Subcutaneous abdominal adipose tissue (tissue), 5 donors: ENCODE data around the gene HDAC7.
A peak's percentile ranks its signal among the peaks of the same experiment; 100 is the strongest.

Experiments used
- H3K27ac ChIP-seq: one replicate; pipeline ENCODE4 v1.7.0; 2013; ENCODE audit warnings: low read depth, mild to moderate bottlenecking, inconsistent platforms, low read length, moderate library complexity
- H3K27me3 ChIP-seq, 5 donors: one replicate each; pipeline ENCODE4 v1.7.0; 2013; ENCODE audit warnings: low read length in 5 of 5, inconsistent platforms in 1 of 5; ENCODE audit not compliant: control insufficient read depth in 5 of 5, insufficient read depth in 4 of 5
- H3K36me3 ChIP-seq, 5 donors: one replicate each; pipeline ENCODE4 v1.7.0; 2013; ENCODE audit warnings: low read length in 5 of 5; ENCODE audit not compliant: control insufficient read depth in 5 of 5, insufficient read depth in 5 of 5
- H3K4me1 ChIP-seq, 5 donors: one replicate each; pipeline ENCODE4 v1.7.0; 2013; ENCODE audit warnings: low read length in 5 of 5, mild to moderate bottlenecking in 3 of 5, moderate library complexity in 1 of 5; ENCODE audit not compliant: control insufficient read depth in 5 of 5, insufficient read depth in 5 of 5
- H3K4me3 ChIP-seq, 5 donors: one replicate each; pipeline ENCODE4 v1.7.0; 2013; ENCODE audit warnings: low read length in 5 of 5, low read depth in 1 of 5
- H3K9ac ChIP-seq, 5 donors: one replicate each; pipeline ENCODE4 v1.7.0; 2013; ENCODE audit warnings: low read length in 5 of 5, mild to moderate bottlenecking in 4 of 5, moderate library complexity in 3 of 5
- H3K9me3 ChIP-seq, 5 donors: one replicate each; pipeline ENCODE4 v1.7.0; 2013; ENCODE audit warnings: low read length in 5 of 5; ENCODE audit not compliant: control insufficient read depth in 5 of 5
- donor health status: healthy.
- donor health status: healthy.
- donor health status: healthy.
- donor health status: healthy.
- donor health status: healthy.

HDAC7 gene

DNA sequence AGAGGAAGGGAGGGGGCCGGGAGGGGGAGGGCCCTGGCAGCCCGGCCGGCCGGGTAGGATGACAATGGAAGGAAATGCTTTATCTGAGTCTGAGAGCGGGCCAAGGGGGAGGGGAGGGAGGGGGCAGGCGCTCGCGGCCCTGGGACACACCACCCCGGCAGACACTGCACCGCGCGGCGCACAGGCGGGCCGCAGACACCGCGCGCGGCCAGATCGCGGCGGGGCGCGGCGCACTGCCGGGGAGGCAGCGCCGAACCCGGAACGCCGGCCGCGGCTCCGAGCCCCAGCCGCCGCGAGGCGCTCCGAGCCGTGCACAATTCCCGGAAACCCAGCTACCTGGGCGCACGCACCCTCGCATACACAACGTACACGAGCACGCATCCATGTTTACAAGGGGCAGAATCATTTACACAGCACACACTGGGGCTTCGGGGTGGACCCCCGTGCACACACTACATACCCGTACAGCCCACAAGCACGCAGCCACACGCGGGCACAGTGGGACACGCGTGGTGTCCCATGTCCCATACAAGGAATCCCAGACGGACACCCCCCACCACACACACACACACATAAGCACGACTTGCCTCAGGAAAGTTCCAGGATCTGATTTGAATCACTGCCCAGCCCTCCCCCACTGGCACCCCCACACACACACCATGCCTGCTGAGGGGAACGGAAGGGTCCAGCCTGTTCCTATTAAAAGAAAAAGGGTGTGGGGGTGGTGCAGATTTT is at the start of gene HDAC7:
Gene HDAC7, minus strand, starts transcription at position 8 of the 735 bp plus-strand sequence. CDS start 118 bp downstream, outside the sequence.
- Histone ChIP-seq H3K4me3 (peak within 1 kb of the TSS; percentile 65 to 91 (median 83)), H3K9me3 (no peaks in the 10 kb centered on the region), H3K27me3 (no peaks in the 10 kb centered on the region), H3K9ac (peak within 1 kb of the TSS; percentile 77 to 97 (median 87)), H3K36me3 (no peaks in the 10 kb centered on the region), H3K4me1 (peaks cover 17 to 90% (median 84%) of the 10 kb centered on the region in 5 donors), H3K27ac (peak within 1 kb of the TSS; percentile 93)

DNA sequence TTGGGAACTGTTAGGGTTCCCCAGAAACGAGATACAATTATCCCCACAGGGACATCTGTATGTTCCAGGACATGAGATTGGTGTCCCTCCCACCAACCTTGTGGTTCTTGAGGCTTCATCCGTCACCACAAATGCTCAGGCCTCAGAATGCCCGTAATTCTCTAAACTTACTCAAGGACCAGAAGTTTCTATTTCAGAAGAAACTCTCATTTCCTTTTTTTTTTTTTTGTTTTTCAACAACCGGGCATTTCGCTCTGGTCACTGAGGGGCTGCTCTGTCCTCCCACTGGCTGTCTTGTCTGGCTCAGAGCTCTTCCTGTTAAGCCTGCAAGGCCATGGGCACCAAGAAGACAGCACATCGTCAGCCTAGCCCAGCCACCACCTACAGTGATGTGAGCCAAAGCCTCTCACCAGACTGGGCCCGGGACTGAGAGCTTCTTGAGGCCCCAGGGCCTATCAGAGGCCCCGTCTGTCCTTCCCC is 48.9 kb upstream of the HDAC7 start:
- Histone ChIP-seq H3K27me3 (no peaks in the 10 kb centered on the region), H3K9me3 (no peaks in the 10 kb centered on the region), H3K36me3 (no peaks in the 10 kb centered on the region), H3K4me1 (peaks cover 0 to 16% (median 6%) of the 10 kb centered on the region in 5 donors), H3K27ac (no peak overlapping the region), H3K9ac (no peak overlapping the region), H3K4me3 (no peak overlapping the region)

DNA sequence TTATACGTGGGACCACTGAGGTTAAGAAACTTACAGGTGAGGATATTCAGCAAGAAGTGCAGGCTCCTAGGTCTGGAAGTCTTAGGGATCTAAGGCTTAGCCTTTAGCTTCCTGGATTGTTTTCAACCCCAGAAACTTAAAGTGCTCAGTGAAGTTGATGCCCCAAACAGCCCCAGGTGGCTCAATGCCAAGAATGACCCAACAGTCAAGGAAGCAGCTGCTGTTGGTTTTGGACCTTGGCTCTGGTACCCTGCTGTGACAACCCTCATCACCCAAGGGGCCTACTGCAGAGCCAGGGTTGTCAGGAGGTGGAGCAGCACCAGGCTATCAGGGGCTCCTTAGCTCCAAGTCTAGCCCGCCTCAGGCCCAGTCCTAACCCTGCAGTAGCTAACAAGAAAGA is 48.3 kb upstream of the HDAC7 start:
- H3K4me1 ChIP-seq = peaks cover 0 to 16% (median 6%) of the 10 kb centered on the region in 5 donors
- no peaks in the 10 kb centered on the region for H3K9me3 ChIP-seq
- H3K9ac ChIP-seq = no peak overlapping the region
- H3K27me3 ChIP-seq = no peaks in the 10 kb centered on the region
- no peak overlapping the region for H3K4me3 ChIP-seq
- H3K36me3 ChIP-seq = no peaks in the 10 kb centered on the region
- H3K27ac ChIP-seq = no peak overlapping the region

DNA sequence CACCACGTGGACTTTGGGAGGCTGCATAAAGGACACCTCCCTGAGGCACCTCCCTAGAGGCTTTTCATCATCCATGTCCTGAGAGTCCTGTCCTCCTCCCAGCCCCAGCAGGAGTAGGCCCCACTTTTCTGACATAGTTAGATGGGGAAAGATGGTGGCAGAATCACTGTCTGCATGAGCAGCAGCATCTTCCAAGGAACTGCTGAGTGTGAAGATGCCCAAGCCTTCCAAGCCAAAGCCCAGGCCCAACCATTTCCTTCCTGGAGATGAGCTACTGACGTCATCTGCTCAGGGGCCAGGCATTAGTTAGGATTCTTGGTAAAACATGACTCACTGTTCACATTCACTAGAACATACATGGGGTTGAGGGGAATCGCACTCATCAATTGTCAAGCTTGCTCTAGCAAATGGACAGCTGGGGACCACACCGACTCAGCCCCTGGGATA is 47.8 kb upstream of the HDAC7 start:
- Histone ChIP-seq H3K4me3 (no peak overlapping the region), H3K9me3 (no peaks in the 10 kb centered on the region), H3K9ac (no peak overlapping the region)

DNA sequence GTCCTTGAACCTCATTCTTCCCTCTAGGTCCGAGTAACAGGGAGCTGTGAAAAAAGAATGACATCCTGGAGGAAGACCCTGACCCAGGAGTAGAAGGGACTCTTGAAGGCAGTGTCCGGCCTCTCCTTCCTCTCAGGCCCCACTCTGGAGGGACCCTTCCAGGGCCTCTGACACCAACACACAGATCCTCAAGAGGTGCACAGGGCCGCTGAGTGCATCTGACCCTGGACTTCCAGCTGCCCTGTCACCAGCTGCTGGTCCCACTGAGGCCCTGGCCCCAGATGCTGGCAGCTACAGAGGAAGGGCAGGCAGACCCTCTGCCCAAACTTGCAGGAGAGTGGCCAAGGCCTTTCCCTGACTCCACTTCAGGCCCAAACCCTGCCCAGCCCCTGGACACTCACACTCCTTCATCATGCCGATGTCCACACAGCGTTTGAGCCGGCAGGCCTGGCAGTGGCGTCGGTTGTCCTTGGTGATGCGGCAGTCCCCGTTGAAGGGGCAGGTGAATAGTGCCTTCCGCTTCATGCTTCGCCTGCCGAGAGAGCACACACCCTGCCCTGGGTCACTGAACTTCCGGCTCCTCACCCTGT is 45.0 kb upstream of the HDAC7 start:
- Histone ChIP-seq H3K4me3 (no peak overlapping the region), H3K4me1 (peaks cover 0 to 5% (median 0%) of the 10 kb centered on the region in 5 donors), H3K27me3 (no peaks in the 10 kb centered on the region), H3K27ac (no peak overlapping the region), H3K9me3 (no peaks in the 10 kb centered on the region), H3K9ac (no peak overlapping the region), H3K36me3 (no peaks in the 10 kb centered on the region)

More for the DNA sequence above, 47.8 kb upstream of the HDAC7 start:
- Histone ChIP-seq H3K27me3 (no peaks in the 10 kb centered on the region), H3K36me3 (no peaks in the 10 kb centered on the region), H3K27ac (no peak overlapping the region), H3K4me1 (peaks cover 0 to 16% (median 6%) of the 10 kb centered on the region in 5 donors)

DNA sequence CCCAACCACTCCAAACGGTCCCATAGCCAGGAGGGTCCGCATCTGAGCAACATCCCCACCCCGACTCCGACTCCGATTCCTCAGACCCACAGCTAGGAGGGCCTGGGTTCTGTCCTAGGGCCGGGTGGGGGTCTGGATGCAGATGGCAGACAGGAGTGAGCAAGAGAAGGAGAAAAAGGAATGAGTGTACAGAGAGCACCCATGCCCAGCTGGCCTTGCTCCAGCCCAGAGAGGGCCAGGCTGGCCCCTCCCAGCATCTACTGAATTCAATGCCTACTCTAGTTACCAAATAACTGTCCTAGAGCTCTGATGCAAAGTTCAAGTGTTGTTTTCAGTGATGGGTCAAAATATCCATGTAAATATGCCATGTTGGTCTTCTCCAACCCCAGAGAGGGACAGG is 44.3 kb upstream of the HDAC7 start:
- no peak overlapping the region for H3K4me3 ChIP-seq
- no peak overlapping the region for H3K9ac ChIP-seq
- peaks cover 0 to 5% (median 0%) of the 10 kb centered on the region in 5 donors for H3K4me1 ChIP-seq
- no peak overlapping the region for H3K27ac ChIP-seq
- H3K27me3 ChIP-seq = no peaks in the 10 kb centered on the region
- H3K9me3 ChIP-seq = no peaks in the 10 kb centered on the region
- no peaks in the 10 kb centered on the region for H3K36me3 ChIP-seq

DNA sequence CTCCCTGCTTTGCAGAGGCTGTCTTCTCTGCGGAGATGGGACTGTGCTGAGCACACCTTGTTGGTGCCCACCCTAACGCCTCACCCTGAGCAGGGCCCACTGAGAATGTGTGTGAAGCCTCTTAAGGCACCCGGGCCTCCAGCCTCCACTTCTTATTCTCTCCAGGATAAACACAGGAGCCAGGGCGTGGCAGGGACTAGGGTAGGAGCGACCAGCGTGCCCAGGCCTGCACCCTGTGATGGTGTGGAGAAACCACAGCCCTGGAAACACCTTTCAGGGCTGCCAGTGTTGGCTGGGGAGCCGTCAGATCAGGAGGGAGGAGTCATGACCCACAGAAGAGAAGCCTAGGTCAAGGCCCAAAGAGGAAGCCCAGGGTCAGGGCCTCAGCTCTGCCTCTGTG is 43.8 kb upstream of the HDAC7 start:
- Histone ChIP-seq H3K9me3 (no peaks in the 10 kb centered on the region), H3K36me3 (no peaks in the 10 kb centered on the region), H3K4me1 (peaks cover 0 to 5% (median 0%) of the 10 kb centered on the region in 5 donors), H3K27ac (no peak overlapping the region), H3K9ac (no peak overlapping the region), H3K4me3 (no peak overlapping the region), H3K27me3 (no peaks in the 10 kb centered on the region)

DNA sequence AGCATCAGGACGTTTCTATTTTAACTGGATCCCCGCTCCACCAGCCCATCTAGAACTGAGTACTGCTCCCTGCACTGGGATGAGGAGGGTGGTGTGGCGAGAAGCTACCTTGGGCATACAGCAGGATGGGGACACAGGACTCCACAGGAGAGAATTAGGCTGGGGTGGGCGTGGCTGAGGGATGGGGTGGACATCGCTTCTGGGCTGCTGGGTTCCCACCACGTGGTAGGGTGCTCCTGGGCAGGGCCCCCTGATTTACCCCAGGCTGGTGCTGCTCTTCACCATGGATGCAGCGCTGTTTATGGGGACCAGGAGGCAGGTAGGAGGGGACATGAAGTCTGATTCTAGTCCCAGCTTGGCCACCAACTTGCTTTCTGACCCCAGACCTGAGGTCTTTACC is 43.2 kb upstream of the HDAC7 start:
- no peaks in the 10 kb centered on the region for H3K27me3 ChIP-seq
- H3K4me1 ChIP-seq = no peaks in the 10 kb centered on the region
- no peak overlapping the region for H3K27ac ChIP-seq
- no peaks in the 10 kb centered on the region for H3K9me3 ChIP-seq
- no peak overlapping the region for H3K9ac ChIP-seq
- H3K36me3 ChIP-seq = no peaks in the 10 kb centered on the region
- H3K4me3 ChIP-seq = no peak overlapping the region

DNA sequence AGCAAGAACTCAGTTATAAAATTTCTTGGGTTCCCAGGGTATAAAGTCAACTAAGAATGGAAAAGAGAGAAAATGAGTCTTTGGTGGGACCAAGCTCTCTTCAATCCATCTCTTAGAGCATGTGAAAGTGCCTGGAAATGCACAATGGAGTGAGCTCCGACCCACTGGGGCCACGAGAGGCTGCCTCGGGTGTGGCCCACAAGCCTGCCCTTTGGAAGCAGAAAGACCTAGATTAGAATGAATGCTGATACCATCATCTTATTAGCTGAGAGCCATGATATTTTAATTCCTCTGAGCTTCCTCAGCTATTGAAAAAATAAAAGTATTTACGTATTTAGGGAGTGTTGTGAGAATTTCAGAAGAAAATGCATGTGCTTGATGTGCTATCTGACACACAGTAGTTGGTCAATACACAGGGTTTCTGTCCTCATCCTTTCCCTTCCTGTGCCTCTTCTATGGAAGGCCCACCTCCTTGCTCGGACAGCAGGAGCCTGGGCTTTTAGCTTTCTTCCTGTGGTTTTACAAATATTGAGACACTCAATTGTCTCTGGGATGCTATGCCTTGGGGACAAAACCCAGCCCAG is 42.6 kb upstream of the HDAC7 start:
- H3K4me3 ChIP-seq = no peak overlapping the region
- H3K27ac ChIP-seq = no peak overlapping the region
- no peaks in the 10 kb centered on the region for H3K27me3 ChIP-seq
- no peaks in the 10 kb centered on the region for H3K36me3 ChIP-seq
- no peaks in the 10 kb centered on the region for H3K4me1 ChIP-seq
- no peaks in the 10 kb centered on the region for H3K9me3 ChIP-seq
- H3K9ac ChIP-seq = no peak overlapping the region

DNA sequence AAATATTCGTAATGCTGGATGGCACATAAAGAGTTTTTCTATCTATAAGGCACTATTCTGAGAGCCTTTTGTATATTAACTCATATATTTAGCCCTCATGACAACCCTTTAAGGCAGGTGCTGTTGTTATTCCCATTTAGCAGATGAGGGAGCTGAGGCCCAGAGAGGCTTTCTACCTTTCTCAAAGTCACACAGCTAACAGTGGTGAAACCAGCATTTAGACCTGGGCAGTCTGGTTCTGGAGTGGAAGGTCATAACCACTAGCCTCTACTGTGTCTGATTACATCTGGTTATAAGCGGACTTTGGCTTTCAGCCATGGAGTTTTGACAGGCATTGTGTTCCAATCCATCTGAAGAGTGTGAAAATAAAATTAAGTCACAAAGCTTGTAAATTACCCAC is 41.2 kb upstream of the HDAC7 start:
- Histone ChIP-seq H3K9me3 (no peaks in the 10 kb centered on the region), H3K9ac (no peak overlapping the region), H3K4me3 (no peak overlapping the region), H3K27ac (no peak overlapping the region), H3K27me3 (no peaks in the 10 kb centered on the region), H3K36me3 (no peaks in the 10 kb centered on the region), H3K4me1 (no peaks in the 10 kb centered on the region)
